H1 (cell line): ENCODE measurements around the gene PIK3C2G. TPM values are rescaled to one million over a fixed set of nuclear protein-coding genes. Genes with fewer than 3 reads are reported as not detected.

Experiments
- CTCF ChIA-PET: fragments of 300-600 bp; sonication (Branson Sonifier 250); formaldehyde crosslinking; loops from one replicate; lab custom pipeline; 2021; ENCODE audit not compliant: partially characterized antibody; lab: Charles Lee
- POLR2A ChIA-PET: fragments of 300-600 bp; sonication (Branson Sonifier 250); formaldehyde crosslinking; loops from one replicate; lab custom pipeline; 2021; ENCODE audit warnings: inconsistent platforms; ENCODE audit not compliant: partially characterized antibody; lab: Charles Lee
- DNase-seq, 2 experiments: peaks; one replicate each; pipeline versions ENCODE4 v3.0.0 to v3.0.0-alpha.2; 2010 to 2022; ENCODE audit warnings: low spot score in 2 of 2, low read depth in 1 of 2, mixed read lengths in 1 of 2
- FAIRE-seq: peaks from 2 replicates; lab custom pipeline; 2011; peaks lifted over from hg19 to GRCh38; lab: Jason Lieb, UNC
- H2AFZ ChIP-seq: 2 replicates; pipeline ENCODE4 v1.8.1; 2012; ENCODE audit warnings: low read length, inconsistent platforms
- H2AK5ac ChIP-seq: 2 replicates; pipeline ENCODE4 v1.6.1; 2013; ENCODE audit warnings: low read depth, low read length
- H2BK120ac ChIP-seq: replicated peaks from 2 replicates; pipeline ENCODE3; 2013; ENCODE audit warnings: low read depth, low read length, inconsistent platforms
- H2BK12ac ChIP-seq: 2 replicates; pipeline ENCODE4 v1.6.1; 2013; ENCODE audit warnings: low read depth, low read length
- H2BK15ac ChIP-seq: 2 replicates; pipeline ENCODE4 v1.6.1; 2013; ENCODE audit warnings: low read length
- H2BK20ac ChIP-seq: 2 replicates; pipeline ENCODE4 v1.6.1; 2013; ENCODE audit warnings: low read length
- H2BK5ac ChIP-seq: 2 replicates; pipeline ENCODE4 v1.6.1; 2013; ENCODE audit warnings: low read depth, low read length
- H3K14ac ChIP-seq: 2 replicates; pipeline ENCODE4 v1.6.1; 2013; ENCODE audit warnings: inconsistent platforms; ENCODE audit not compliant: insufficient read length
- H3K18ac ChIP-seq: 2 replicates; pipeline ENCODE4 v1.6.1; 2013; ENCODE audit warnings: low read length; ENCODE audit errors: extremely low read depth
- H3K23ac ChIP-seq: 2 replicates; pipeline ENCODE4 v1.6.1; 2013; ENCODE audit warnings: inconsistent platforms; ENCODE audit not compliant: insufficient read length
- H3K23me2 ChIP-seq: 2 replicates; pipeline ENCODE4 v1.6.1; 2013; ENCODE audit warnings: low read depth, low read length
- H3K27ac ChIP-seq: 2 replicates; pipeline ENCODE4 v1.6.1; 2011; ENCODE audit warnings: low read depth, low read length, inconsistent platforms
- H3K27me3 ChIP-seq, 4 experiments: replicated peaks in 1 of 4; 1 replicate in 1 of 4; 2 replicates in 3 of 4; pipeline versions ENCODE4 v1.6.1 to v1.8.1; 2011 to 2013; ENCODE audit warnings: low read length in 3 of 4, mild to moderate bottlenecking in 3 of 4, inconsistent platforms in 2 of 4, mixed read lengths in 2 of 4, moderate library complexity in 1 of 4; ENCODE audit not compliant: control insufficient read depth in 3 of 4, insufficient read depth in 3 of 4; ENCODE audit errors: extremely low read depth in 1 of 4
- H3K36me3 ChIP-seq, 4 experiments: 2 replicates each; pipeline versions ENCODE4 v1.6.1 to v1.8.1; 2011 to 2013; ENCODE audit warnings: mild to moderate bottlenecking in 4 of 4, low read length in 3 of 4, moderate library complexity in 2 of 4, control low read depth in 1 of 4, inconsistent platforms in 1 of 4; ENCODE audit not compliant: insufficient read depth in 4 of 4, control insufficient read depth in 2 of 4
- H3K4ac ChIP-seq: replicated peaks from 2 replicates; pipeline ENCODE3; 2013; ENCODE audit warnings: low read length, low read depth, mixed read lengths, inconsistent platforms; ENCODE audit not compliant: insufficient read length
- H3K4me1 ChIP-seq, 4 experiments: replicated peaks in 1 of 4; 1 replicate in 1 of 4; 2 replicates in 3 of 4; pipeline versions ENCODE4 v1.6.1 to v1.8.1; 2011 to 2013; ENCODE audit warnings: low read length in 3 of 4, inconsistent platforms in 2 of 4, mixed read lengths in 1 of 4; ENCODE audit not compliant: insufficient read depth in 4 of 4, control insufficient read depth in 3 of 4
- H3K4me2 ChIP-seq, 2 experiments: 2 replicates each; pipeline versions ENCODE4 v1.6.1 to v1.8.1; 2011 to 2013; ENCODE audit warnings: low read depth in 2 of 2, low read length in 2 of 2, control low read depth in 1 of 2, inconsistent platforms in 1 of 2, mild to moderate bottlenecking in 1 of 2; ENCODE audit not compliant: insufficient read depth in 1 of 2
- H3K4me3 ChIP-seq, 4 experiments: fragments of 200-600, 300-600 bp in 1 of 4; sonication (generic), shearing (Covaris generic), sonication (Bioruptor Twin) in 1 of 4; 2 replicates each; pipeline versions ENCODE4 v1.5.1 to v1.8.1; 2011 to 2016; ENCODE audit warnings: low read length in 4 of 4, low read depth in 3 of 4, control low read depth in 2 of 4, inconsistent platforms in 2 of 4, mild to moderate bottlenecking in 2 of 4, mixed read lengths in 1 of 4, moderate library complexity in 1 of 4; ENCODE audit not compliant: insufficient read depth in 2 of 4; ENCODE audit errors: extremely low read depth in 1 of 4
- H3K56ac ChIP-seq: replicated peaks from 2 replicates; pipeline ENCODE3; 2013; ENCODE audit warnings: low read depth, mild to moderate bottlenecking, mixed read lengths, low read length, inconsistent platforms; ENCODE audit not compliant: insufficient read length
- H3K79me1 ChIP-seq: 2 replicates; pipeline ENCODE4 v1.6.1; 2013; ENCODE audit warnings: low read depth, low read length, control low read depth
- H3K79me2 ChIP-seq, 2 experiments: 2 replicates each; pipeline versions ENCODE4 v1.6.1 to v1.8.1; 2012 to 2013; ENCODE audit warnings: low read length in 2 of 2, mild to moderate bottlenecking in 2 of 2, inconsistent platforms in 1 of 2; ENCODE audit not compliant: insufficient read depth in 2 of 2, control insufficient read depth in 1 of 2
- H3K9ac ChIP-seq, 4 experiments: replicated peaks in 1 of 4; 1 replicate in 1 of 4; 2 replicates in 3 of 4; pipeline versions ENCODE4 v1.6.1 to v1.8.1; 2011 to 2013; ENCODE audit warnings: low read depth in 3 of 4, low read length in 3 of 4, control low read depth in 2 of 4, mild to moderate bottlenecking in 2 of 4, moderate library complexity in 2 of 4, inconsistent platforms in 1 of 4; ENCODE audit errors: extremely low read depth in 1 of 4
- H3K9me3 ChIP-seq, 2 experiments: 2 replicates each; pipeline versions ENCODE4 v1.6.1 to v1.8.1; 2012 to 2013; ENCODE audit warnings: mild to moderate bottlenecking in 2 of 2, moderate library complexity in 2 of 2, control low read depth in 1 of 2, inconsistent platforms in 1 of 2, low read depth in 1 of 2, low read length in 1 of 2, mixed read lengths in 1 of 2; ENCODE audit not compliant: insufficient read depth in 2 of 2
- H4K20me1 ChIP-seq, 2 experiments: replicated peaks in 1 of 2; 2 replicates each; pipeline versions ENCODE3 to v1.8.1; 2011 to 2013; ENCODE audit warnings: inconsistent platforms in 2 of 2, low read length in 2 of 2, mild to moderate bottlenecking in 1 of 2; ENCODE audit not compliant: insufficient read depth in 2 of 2, control insufficient read depth in 1 of 2
- H4K5ac ChIP-seq: 2 replicates; pipeline ENCODE4 v1.6.1; 2013; ENCODE audit warnings: low read length, low read depth, mixed read lengths, inconsistent platforms; ENCODE audit not compliant: insufficient read length
- H4K8ac ChIP-seq: 2 replicates; pipeline ENCODE4 v1.8.0; 2013; ENCODE audit warnings: mild to moderate bottlenecking, moderate library complexity, low read length, inconsistent platforms; ENCODE audit not compliant: insufficient read depth; ENCODE audit errors: extremely low read depth
- H4K91ac ChIP-seq: replicated peaks from 2 replicates; pipeline ENCODE3; 2013; ENCODE audit warnings: low read length, mixed read lengths, inconsistent platforms; ENCODE audit not compliant: insufficient read length
- ASH2L ChIP-seq: fragments of 200-600, 300-600 bp; sonication (generic); IDR thresholded peaks from one replicate; pipeline ENCODE4 v1.7.1; 2017; ENCODE audit warnings: low read length
- CHD1 ChIP-seq: IDR thresholded peaks from 2 replicates; pipeline ENCODE4 v1.6.1; 2012; ENCODE audit warnings: low read depth, low read length, improper control_type of control experiment
- GTF2F1 ChIP-seq: IDR thresholded peaks from 2 replicates; pipeline ENCODE4 v1.6.1; 2012; ENCODE audit warnings: low read depth, low read length, improper control_type of control experiment, borderline replicate concordance
- HDAC2 ChIP-seq, 2 experiments: fragments of 300-600 bp in 1 of 2; sonication (generic) in 1 of 2; IDR thresholded peaks; 2 replicates each; pipeline ENCODE4 v1.6.1; 2011 to 2012; ENCODE audit warnings: low read depth in 2 of 2, low read length in 2 of 2, mild to moderate bottlenecking in 2 of 2, moderate library complexity in 2 of 2, borderline replicate concordance in 1 of 2, inconsistent platforms in 1 of 2
- SIX5 ChIP-seq: IDR thresholded peaks from 2 replicates; pipeline ENCODE4 v1.6.1; 2011; ENCODE audit warnings: mild to moderate bottlenecking, low read depth, low read length
- SP4 ChIP-seq: IDR thresholded peaks from 2 replicates; pipeline ENCODE4 v1.6.1; 2012; ENCODE audit warnings: low read length, inconsistent platforms
- TEAD4 ChIP-seq: IDR thresholded peaks from 2 replicates; pipeline ENCODE4 v1.6.1; 2012; ENCODE audit warnings: low read depth, low read length, inconsistent platforms, mixed read lengths
- WGBS, 2 experiments: shearing (Covaris generic) in 1 of 2; methylation state at CpG; one replicate each; pipeline versions ENCODE4 v1.1.6 to v1.1.7; 2013 to 2015; ENCODE audit warnings: low lambda C conversion rate in 2 of 2, mixed read lengths in 2 of 2, inconsistent platforms in 1 of 2, low coverage in 1 of 2, missing lambda C conversion rate in 1 of 2; ENCODE audit not compliant: insufficient replicate concordance in 2 of 2, insufficient coverage in 1 of 2, insufficient read length in 1 of 2; ENCODE audit errors: extremely low coverage in 1 of 2, missing lambda C conversion rate in 1 of 2; 5-methylcytosine and 5-hydroxymethylcytosine counted together
- polyA plus RNA-seq, 7 experiments: library from polyadenylated mRNA; depleted of rRNA in 3 of 7; stranded (reverse) in 5 of 7; unstranded in 2 of 7; fragments of >200 nt in 5 of 7; fragments of 200-250 nt in 2 of 7; gene quantifications; 1 replicate in 5 of 7; 2 replicates in 1 of 7; 4 replicates in 1 of 7; pipeline versions ENCODE4 v1.2.1 to v1.2.3, GENCODE V29; 2011 to 2013; ENCODE audit warnings: missing spikeins in 2 of 7, mixed read lengths in 2 of 7
- total RNA-seq: library from RNA; stranded (reverse); fragmentation: NEBNext Ultra II Directional; extraction: Animal tissue kit (Norgen Biotek cat#: 25700); gene quantifications from 2 replicates; pipeline ENCODE4 v1.2.1, GENCODE V29; 2021

Gene PIK3C2G
- total and polyA plus RNA-seq, 2 of the 8 experiments (the other 6 are each of a cell fraction or from before 2014, with no cell fraction given), result not detected

DNA sequence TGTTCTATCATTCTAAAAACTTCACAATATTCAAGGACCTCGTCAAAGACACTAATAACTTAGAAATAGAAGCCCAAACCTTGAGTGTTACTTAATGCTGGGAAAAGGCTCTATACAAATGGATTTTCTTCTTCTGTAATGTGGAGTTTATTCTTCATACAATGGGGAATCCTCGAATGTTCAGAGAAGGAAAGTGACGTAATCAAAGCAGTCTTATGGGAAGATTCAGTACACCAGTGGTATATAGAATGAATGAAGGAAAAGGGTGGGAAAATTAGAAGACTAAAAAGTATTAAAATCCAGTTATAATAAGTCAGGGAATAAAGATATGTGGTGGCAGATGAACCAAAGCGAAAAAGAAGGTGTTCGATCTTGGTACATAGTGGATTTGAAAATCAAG is 370.0 kb downstream of the PIK3C2G start:
- H3K9me3 ChIP-seq, result no peaks in the 10 kb centered on the region
- H2BK15ac ChIP-seq, result no peak overlapping the region
- H4K20me1 ChIP-seq, result no peaks in the 10 kb centered on the region
- no peak overlapping the region for H4K8ac ChIP-seq
- no peak overlapping the region for H3K4ac ChIP-seq
- no peak overlapping the region for H2AK5ac ChIP-seq
- DNase-seq (no peak), FAIRE-seq (no peak)
- no peak overlapping the region for H2BK120ac ChIP-seq
- CTCF ChIA-PET, result no interaction called here
- H2BK5ac ChIP-seq, result no peak overlapping the region
- no peak overlapping the region for H2BK20ac ChIP-seq
- no peak overlapping the region for H3K18ac ChIP-seq
- H3K4me2 ChIP-seq, result no peak overlapping the region
- H2BK12ac ChIP-seq, result no peak overlapping the region
- H4K5ac ChIP-seq, result no peak overlapping the region
- no peak overlapping the region for H3K23ac ChIP-seq
- no peak for TF ChIP-seq CHD1
- no peak for TF ChIP-seq GTF2F1
- TF ChIP-seq TEAD4, result no peak
- TF ChIP-seq ASH2L, result no peak
- no peak for TF ChIP-seq HDAC2 (IDR thresholded peaks at IDR 0.05; ENCODE audit: borderline replicate concordance in 1 of 2, low read depth in 2 of 2, low read length in 2 of 2)
- no peak for TF ChIP-seq SIX5
- no peak for TF ChIP-seq SP4
- no peak overlapping the region for H3K9ac ChIP-seq
- no peak overlapping the region for H3K14ac ChIP-seq
- no peaks in the 10 kb centered on the region for H3K27me3 ChIP-seq
- no peaks in the 10 kb centered on the region for H3K79me2 ChIP-seq
- H3K56ac ChIP-seq, result no peak overlapping the region
- no peak overlapping the region for H2AFZ ChIP-seq
- POLR2A ChIA-PET, result no interaction called here
- no peaks in the 10 kb centered on the region for H3K36me3 ChIP-seq
- H3K23me2 ChIP-seq, result no peaks in the 10 kb centered on the region
- H3K79me1 ChIP-seq, result no peaks in the 10 kb centered on the region
- H3K27ac ChIP-seq, result no peak overlapping the region
- no peak overlapping the region for H4K91ac ChIP-seq
- H3K4me3 ChIP-seq, result no peak overlapping the region
- 86% methylated on average over 5 of the region's 5 CpGs; no CpG with 5 or more reads in 1 of the 2 experiments for WGBS, 2 experiments
- no peaks in the 10 kb centered on the region for H3K4me1 ChIP-seq
